Gastrocnemius medialis (tissue), 4 donors: ENCODE results near the gene LAMA1. TPM values are rescaled to one million over a fixed set of nuclear protein-coding genes. Genes with fewer than 3 reads are reported as not detected.

Experiments
- ATAC-seq, 2 donors: fragments of 150-250 bp; one replicate each; pipeline ENCODE4 v1.9.1; 2016
- DNase-seq, 2 donors: peaks; one replicate each; pipeline ENCODE4 v3.0.0-alpha.2; 2019
- H3K27ac ChIP-seq, 4 donors: fragments of 200-600 bp; sonication (generic); 1 replicate in 1 of 4; 2 replicates in 3 of 4; pipeline ENCODE4 v1.5.1; 2016 to 2018; ENCODE audit warnings: mild to moderate bottlenecking in 2 of 4, moderate library complexity in 1 of 4
- H3K27me3 ChIP-seq, 3 donors: fragments of 200-600 bp; sonication (generic) in 2 of 3; 1 replicate in 1 of 3; 2 replicates in 2 of 3; pipeline versions ENCODE4 v1.5.1 to v1.6.0; 2016 to 2019; ENCODE audit warnings: mild to moderate bottlenecking in 1 of 3, moderate library complexity in 1 of 3
- H3K36me3 ChIP-seq, 2 donors: fragments of 200-600 bp; sonication (generic) in 1 of 2; one replicate each; pipeline ENCODE4 v1.5.1; 2017 to 2018
- H3K4me1 ChIP-seq, 2 donors: fragments of 200-600 bp; sonication (generic) in 1 of 2; one replicate each; pipeline ENCODE4 v1.5.1; 2016 to 2017; ENCODE audit warnings: mild to moderate bottlenecking in 2 of 2
- H3K4me3 ChIP-seq, 4 donors: fragments of 200-600 bp; sonication (generic) in 3 of 4; 1 replicate in 1 of 4; 2 replicates in 3 of 4; pipeline ENCODE4 v1.5.1; 2016 to 2019; ENCODE audit warnings: mild to moderate bottlenecking in 2 of 4
- H3K9me3 ChIP-seq, 3 donors: fragments of 200-600 bp; sonication (generic) in 2 of 3; 1 replicate in 1 of 3; 2 replicates in 2 of 3; pipeline ENCODE4 v1.5.1; 2016 to 2019
- POLR2A ChIP-seq, 2 donors: fragments of 450-650 bp; IDR thresholded peaks; one replicate each; pipeline ENCODE4 v1.6.1; 2017; ENCODE audit warnings: antibody characterized with exemption in 2 of 2, mild to moderate bottlenecking in 2 of 2, moderate library complexity in 2 of 2
- in situ Hi-C, 4 donors: fragments of 200-750 bp; cut with MboI; loops; one replicate each; pipeline versions ENCODE4 v1.15.0 to v1.8.0; 2017; ENCODE audit warnings: low sequenced_read_pairs in 4 of 4
- intact Hi-C: fragments of 100-400 bp; cut with DNase I; formaldehyde crosslinking; loops from one replicate; pipeline ENCODE4 v1.15.1; 2023; ENCODE audit warnings: low total_unique reads
- total RNA-seq, 4 donors: library from RNA; depleted of rRNA; stranded (reverse); fragments of >200 nt; gene quantifications; one replicate each; pipeline versions ENCODE4 v1.1.0 to v1.2.3, GENCODE V29; 2016
- TF ChIP-seq, protein P1 (sequence below), 5 experiments: fragments of 450-650 bp in 3 of 5; fragments of 200-600 bp in 2 of 5; sonication (generic) in 2 of 5; IDR thresholded peaks in 4 of 5; conservative IDR thresholded peaks in 1 of 5; 1 replicate in 4 of 5; 2 replicates in 1 of 5; pipeline ENCODE4 v1.5.1; 2016 to 2019; ENCODE audit warnings: antibody characterized with exemption in 5 of 5, mild to moderate bottlenecking in 3 of 5, moderate library complexity in 3 of 5

Gene LAMA1
- total RNA-seq, 4 donors from 2014 or later = 0.05 to 0.44 (median 0.09) TPM

DNA sequence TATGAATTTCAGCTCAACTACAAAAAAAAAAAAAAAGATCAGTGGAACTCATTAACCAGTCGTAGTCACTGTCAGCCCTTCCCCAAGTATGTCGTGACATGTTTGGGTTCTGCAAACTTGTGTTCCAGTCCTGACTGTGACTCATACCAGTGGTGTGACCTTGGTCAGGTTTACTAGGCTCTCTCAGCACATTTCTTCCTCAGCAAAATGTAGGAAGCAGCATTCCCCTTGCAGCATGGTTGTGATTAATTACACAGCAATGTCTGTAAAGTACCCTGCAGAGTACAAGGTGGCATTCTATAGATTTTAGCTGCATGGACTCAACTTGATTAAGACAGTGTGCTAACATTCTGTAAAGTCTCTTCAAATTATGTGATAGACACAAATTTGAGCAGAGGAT is 156.9 kb downstream of the LAMA1 start:
- Histone ChIP-seq H3K36me3 (no peaks in the 10 kb centered on the region), H3K4me3 (no peak overlapping the region), H3K4me1 (no peaks in the 10 kb centered on the region), H3K9me3 (no peaks in the 10 kb centered on the region), H3K27ac (no peak overlapping the region), H3K27me3 (no peaks in the 10 kb centered on the region)
- in situ Hi-C loops = no loop called here
- intact Hi-C loops = no loop called here
- ATAC-seq (no peak), DNase-seq (no peak)
- no peak for TF ChIP-seq POLR2A (IDR thresholded peaks at IDR 0.05)

DNA sequence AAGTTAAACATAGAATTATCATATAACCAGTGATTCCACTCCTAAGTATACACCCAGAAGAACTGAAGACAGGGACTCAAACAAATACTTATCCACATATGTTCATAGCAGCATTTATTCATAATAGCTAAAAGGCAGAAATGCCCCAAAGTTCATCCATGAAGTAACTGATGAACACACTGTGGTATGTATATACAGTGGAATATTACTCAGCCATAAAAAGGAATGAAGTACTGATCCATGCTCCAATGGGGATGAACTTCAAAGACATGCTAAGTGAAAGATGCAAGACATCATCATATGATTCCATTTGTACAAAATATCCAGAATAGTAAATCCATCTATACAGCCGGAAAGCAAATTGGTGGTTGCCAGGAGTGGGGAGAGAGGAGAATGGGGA is 157.5 kb downstream of the LAMA1 start:
- Histone ChIP-seq H3K4me3 (no peak overlapping the region), H3K27me3 (no peaks in the 10 kb centered on the region), H3K27ac (no peak overlapping the region), H3K36me3 (no peaks in the 10 kb centered on the region), H3K9me3 (no peaks in the 10 kb centered on the region), H3K4me1 (no peaks in the 10 kb centered on the region)
- DNase-seq (no peak), ATAC-seq (no peak)
- intact Hi-C loops = no loop called here
- TF ChIP-seq, protein P1, sequence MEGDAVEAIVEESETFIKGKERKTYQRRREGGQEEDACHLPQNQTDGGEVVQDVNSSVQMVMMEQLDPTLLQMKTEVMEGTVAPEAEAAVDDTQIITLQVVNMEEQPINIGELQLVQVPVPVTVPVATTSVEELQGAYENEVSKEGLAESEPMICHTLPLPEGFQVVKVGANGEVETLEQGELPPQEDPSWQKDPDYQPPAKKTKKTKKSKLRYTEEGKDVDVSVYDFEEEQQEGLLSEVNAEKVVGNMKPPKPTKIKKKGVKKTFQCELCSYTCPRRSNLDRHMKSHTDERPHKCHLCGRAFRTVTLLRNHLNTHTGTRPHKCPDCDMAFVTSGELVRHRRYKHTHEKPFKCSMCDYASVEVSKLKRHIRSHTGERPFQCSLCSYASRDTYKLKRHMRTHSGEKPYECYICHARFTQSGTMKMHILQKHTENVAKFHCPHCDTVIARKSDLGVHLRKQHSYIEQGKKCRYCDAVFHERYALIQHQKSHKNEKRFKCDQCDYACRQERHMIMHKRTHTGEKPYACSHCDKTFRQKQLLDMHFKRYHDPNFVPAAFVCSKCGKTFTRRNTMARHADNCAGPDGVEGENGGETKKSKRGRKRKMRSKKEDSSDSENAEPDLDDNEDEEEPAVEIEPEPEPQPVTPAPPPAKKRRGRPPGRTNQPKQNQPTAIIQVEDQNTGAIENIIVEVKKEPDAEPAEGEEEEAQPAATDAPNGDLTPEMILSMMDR (IDR thresholded peaks at IDR 0.05 in 4 of 5, conservative IDR thresholded peaks at IDR 0.05 in 1 of 5) = no peak
- no peak for TF ChIP-seq POLR2A (IDR thresholded peaks at IDR 0.05)
- in situ Hi-C loops = no loop called here

DNA sequence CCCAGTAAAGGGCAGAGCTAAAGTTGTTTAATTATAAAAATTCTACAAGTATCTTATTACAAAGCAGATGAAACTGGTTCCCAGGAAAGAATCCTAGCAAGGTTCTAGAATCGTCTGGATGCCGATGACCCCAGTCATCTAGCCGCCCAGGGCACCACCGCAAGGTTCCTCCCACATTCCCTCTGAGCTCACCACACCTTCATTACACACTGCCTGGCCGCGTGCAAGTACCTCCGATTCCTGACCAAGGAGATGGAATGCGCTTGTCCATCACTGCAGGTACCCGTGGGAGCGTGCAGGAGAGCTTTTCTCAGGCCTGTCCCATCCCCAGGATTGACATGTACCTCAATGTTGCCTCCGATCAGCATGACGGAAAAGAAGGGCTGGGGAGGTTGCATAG is 158.5 kb downstream of the LAMA1 start:
- no peak for TF ChIP-seq POLR2A (IDR thresholded peaks at IDR 0.05)
- TF ChIP-seq, protein P1 (IDR thresholded peaks at IDR 0.05 in 4 of 5, conservative IDR thresholded peaks at IDR 0.05 in 1 of 5) = no peak
- Histone ChIP-seq H3K36me3 (no peaks in the 10 kb centered on the region), H3K4me3 (no peak overlapping the region), H3K9me3 (no peaks in the 10 kb centered on the region), H3K4me1 (no peaks in the 10 kb centered on the region), H3K27ac (no peak overlapping the region), H3K27me3 (no peaks in the 10 kb centered on the region)
- no peak for ATAC-seq
- in situ Hi-C loops (no loop called here), intact Hi-C loops (no loop called here)
- no peak for DNase-seq

DNA sequence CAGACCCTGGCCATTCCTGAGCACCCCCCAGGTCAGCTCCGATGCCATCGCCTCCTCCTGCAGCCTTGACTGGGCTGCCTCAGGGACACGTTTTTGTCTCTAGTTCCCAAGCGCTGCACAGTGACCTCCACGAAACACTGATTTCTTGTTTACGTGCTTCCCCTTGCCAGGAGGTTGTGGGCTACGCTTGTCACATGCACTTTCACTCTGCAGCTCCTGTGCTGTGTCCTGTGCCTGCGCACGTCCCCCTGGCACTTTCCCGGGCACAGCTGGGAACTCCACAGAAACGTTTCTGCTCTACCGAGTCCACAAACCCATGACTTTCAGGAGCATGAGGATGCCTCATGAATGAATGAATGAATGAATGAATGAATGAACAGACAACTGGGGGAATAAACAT is 160.6 kb downstream of the LAMA1 start:
- Histone ChIP-seq H3K27ac (no peak overlapping the region), H3K27me3 (no peaks in the 10 kb centered on the region), H3K9me3 (no peaks in the 10 kb centered on the region), H3K4me3 (no peak overlapping the region), H3K4me1 (no peaks in the 10 kb centered on the region), H3K36me3 (no peaks in the 10 kb centered on the region)
- DNase-seq = no peak
- in situ Hi-C loops (no loop called here), intact Hi-C loops (no loop called here)
- ATAC-seq = no peak
- TF ChIP-seq, protein P1 (IDR thresholded peaks at IDR 0.05 in 4 of 5, conservative IDR thresholded peaks at IDR 0.05 in 1 of 5) = no peak
- no peak for TF ChIP-seq POLR2A (IDR thresholded peaks at IDR 0.05)

DNA sequence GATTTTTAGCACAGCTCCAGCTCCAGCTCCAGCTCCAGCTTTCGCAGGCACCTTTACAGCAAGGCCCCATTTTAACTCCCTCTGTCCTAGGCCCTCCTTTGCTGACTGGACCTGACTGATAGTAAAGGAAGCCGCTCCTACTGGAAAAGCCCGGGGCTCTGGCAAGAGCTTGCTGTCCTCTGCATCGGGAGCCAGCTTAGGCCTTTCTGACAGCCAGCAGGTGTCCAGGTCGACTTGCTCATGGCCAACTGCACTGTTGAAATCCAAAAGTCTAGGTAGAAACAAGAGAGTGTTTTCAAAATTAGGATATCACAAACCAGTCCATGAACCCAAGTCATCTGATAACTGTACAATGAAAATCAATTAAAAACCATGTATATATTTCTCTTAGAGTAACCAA is 161.1 kb downstream of the LAMA1 start:
- no peaks in the 10 kb centered on the region for H3K36me3 ChIP-seq
- H3K27ac ChIP-seq = no peak overlapping the region
- intact Hi-C loops = no loop called here
- no peak for DNase-seq
- TF ChIP-seq POLR2A (IDR thresholded peaks at IDR 0.05) = no peak
- TF ChIP-seq, protein P1 (IDR thresholded peaks at IDR 0.05 in 4 of 5, conservative IDR thresholded peaks at IDR 0.05 in 1 of 5) = no peak
- no peak overlapping the region for H3K4me3 ChIP-seq
- H3K9me3 ChIP-seq = no peaks in the 10 kb centered on the region
- H3K27me3 ChIP-seq = no peaks in the 10 kb centered on the region
- in situ Hi-C loops = no loop called here
- ATAC-seq = no peak
- H3K4me1 ChIP-seq = no peaks in the 10 kb centered on the region
